Fibroblast of the aortic adventitia (primary cell): ENCODE results near the gene CARM1. TPM values are rescaled to one million over a fixed set of nuclear protein-coding genes. Genes with fewer than 3 reads are reported as not detected.

Experiments
- DNase-seq: peaks from one replicate; pipeline ENCODE4 v3.0.0-alpha.2; 2010; ENCODE audit warnings: low read depth
- H3K4me3 ChIP-seq: 2 replicates; pipeline ENCODE4 v1.5.1; 2011; ENCODE audit warnings: low read depth, mild to moderate bottlenecking, control low read depth, low read length, moderate library complexity
- CTCF ChIP-seq: IDR thresholded peaks from 2 replicates; pipeline ENCODE4 v1.5.1; 2011; ENCODE audit warnings: mild to moderate bottlenecking, low read length, control low read depth, inconsistent platforms; ENCODE audit not compliant: insufficient read depth
- total RNA-seq: library from RNA; depleted of rRNA; stranded (reverse); fragments of >200 nt; gene quantifications from 2 replicates; pipeline ENCODE4 v1.2.3, GENCODE V29; 2012; ENCODE audit warnings: low replicate concordance

The CARM1 gene
- total RNA-seq, 1 donor: 39.6 TPM

GRCh38 chr19:10858204-10858828, 13.0 kb upstream of the CARM1 start:
- TF ChIP-seq CTCF: peak; percentile 84
- no peak overlapping the region for H3K4me3 ChIP-seq
- DNase-seq: peak; percentile 32

GRCh38 chr19:10861103-10861651, 10.2 kb upstream of the CARM1 start:
- TF ChIP-seq CTCF: peak; percentile 53
- no peak overlapping the region for H3K4me3 ChIP-seq
- DNase-seq: no peak

- TF ChIP-seq CTCF: no peak
- H3K4me3 ChIP-seq: no peak overlapping the region
- DNase-seq: no peak
These were observed 8.7 kb upstream of the CARM1 start for GRCh38 chr19:10862561-10863106.

- H3K4me3 ChIP-seq: no peak overlapping the region
- no peak for TF ChIP-seq CTCF
- peak; percentile 61 for DNase-seq
These were observed 8.1 kb upstream of the CARM1 start for GRCh38 chr19:10863107-10863717.

GRCh38 chr19:10864538-10864899, 6.8 kb upstream of the CARM1 start:
- H3K4me3 ChIP-seq: no peak overlapping the region
- DNase-seq: peak; percentile 82
- peak; percentile 93 for TF ChIP-seq CTCF

- TF ChIP-seq CTCF: no peak
- H3K4me3 ChIP-seq: no peak overlapping the region
- DNase-seq: no peak
These were observed 4.9 kb upstream of the CARM1 start for GRCh38 chr19:10866495-10866894.
